Left kidney (tissue), 2 donors: ENCODE results near the gene EGLN1. TPM values are rescaled to one million over a fixed set of nuclear protein-coding genes. Genes with fewer than 3 reads are reported as not detected.

Experiments
- DNase-seq: peaks from one replicate; pipeline ENCODE4 v3.0.0-alpha.2; 2013
- polyA plus RNA-seq: library from polyadenylated mRNA; unstranded; fragments of 120-200 nt; gene quantifications from one replicate; pipeline ENCODE4 v1.2.1, GENCODE V29; 2013; ENCODE audit not compliant: insufficient read length

The EGLN1 gene
- polyA plus RNA-seq, 1 donor = 39.7 TPM

DNA sequence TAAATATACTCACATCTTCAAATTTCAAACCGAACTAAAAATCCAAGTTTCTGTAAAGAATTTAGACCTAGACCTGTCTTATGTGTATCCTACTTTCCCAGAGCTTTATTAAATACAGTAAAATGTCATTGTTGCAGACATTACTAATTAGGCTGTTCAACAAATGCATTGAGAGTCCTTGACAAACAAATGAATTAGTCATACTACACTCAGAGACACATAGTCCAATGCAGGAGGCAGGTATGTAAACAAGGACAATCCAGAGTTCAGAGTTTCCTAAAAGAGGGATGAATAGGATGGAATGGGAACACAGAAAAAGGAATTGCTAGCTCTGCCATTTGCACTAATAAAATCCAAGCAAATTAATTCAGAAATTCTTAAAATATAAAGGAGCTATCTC lies 1.6 kb upstream of the EGLN1 start:
- no peak for DNase-seq

DNA sequence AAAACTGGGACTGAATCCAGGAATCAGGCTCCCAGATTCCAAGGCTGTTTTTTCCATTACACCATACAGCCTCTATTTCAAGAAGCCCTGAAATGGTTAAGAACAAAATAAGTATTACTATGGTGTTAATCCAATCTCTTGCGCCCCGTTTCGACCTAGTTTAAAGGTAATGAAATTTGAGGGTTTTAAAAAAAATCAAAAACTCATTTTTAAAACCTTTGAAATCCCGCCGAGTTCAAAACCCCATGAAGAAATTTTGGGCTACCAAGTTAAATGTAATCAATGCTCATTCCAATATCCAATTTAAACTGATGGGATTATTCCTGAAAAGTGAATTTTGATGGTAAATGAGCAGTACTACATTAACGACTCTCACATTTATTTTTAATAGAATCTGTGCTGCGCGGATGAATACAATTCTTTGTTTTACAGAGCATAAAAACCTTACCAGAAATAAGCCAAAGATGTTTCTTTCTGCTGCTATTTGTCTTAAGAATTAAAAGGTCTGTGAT lies 767 bp upstream of the EGLN1 start:
- DNase-seq = no peak

GRCh38 chr1:231421546-231421970 lies 529 bp downstream of the EGLN1 start:
- DNase-seq = peak; percentile 38

- peak; percentile 35 for DNase-seq
Observed at GRCh38 chr1:231420959-231421545, 1.0 kb downstream of the EGLN1 start.

GRCh38 chr1:231420299-231420958 lies 1.7 kb downstream of the EGLN1 start:
- DNase-seq = no peak

DNA sequence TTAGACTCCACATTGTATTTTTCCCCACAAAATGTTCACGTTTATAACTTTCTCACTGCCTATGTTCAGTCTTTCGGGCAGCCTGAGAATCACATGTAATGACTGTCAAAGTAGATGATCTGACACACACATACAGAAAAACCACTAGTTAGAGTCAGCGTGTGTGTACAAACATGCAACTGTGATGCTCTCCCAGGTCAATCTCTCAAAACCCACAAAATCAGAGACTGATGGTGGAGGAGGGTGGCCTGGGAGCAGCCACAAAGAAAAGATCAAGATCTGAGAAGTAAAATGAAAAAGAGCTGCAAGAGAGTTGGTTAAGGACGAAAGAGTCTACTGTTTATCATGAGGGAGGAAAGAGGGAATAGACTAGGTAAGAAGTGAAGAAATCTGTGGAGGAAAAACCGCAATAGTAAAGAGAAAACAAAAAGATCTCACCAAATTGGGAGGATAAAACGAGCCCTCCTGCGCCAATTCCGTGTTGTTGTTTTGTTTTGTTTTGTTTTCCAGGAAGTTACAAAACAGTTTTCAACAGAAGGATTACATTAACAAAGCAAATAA lies 2.3 kb downstream of the EGLN1 start:
- no peak for DNase-seq

DNA sequence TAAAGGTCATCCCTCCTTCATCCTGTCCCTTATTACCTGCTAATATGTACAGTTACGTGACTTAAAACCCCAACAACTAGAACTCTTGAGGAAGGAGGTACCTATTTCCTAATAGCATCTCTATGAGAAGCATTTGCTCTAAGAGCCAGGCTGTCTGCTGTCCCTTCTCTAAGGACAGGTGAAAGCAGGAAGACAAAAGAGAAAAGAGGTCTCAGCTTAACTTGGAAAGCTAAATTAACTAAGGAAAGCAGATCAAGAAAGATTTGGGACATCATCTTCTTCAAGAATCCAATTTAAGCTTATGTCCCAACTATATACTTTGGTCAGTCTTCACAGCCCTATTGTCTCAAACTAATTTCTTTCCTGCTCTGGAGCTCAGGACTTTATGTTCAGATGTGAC lies 2.9 kb downstream of the EGLN1 start:
- no peak for DNase-seq

DNA sequence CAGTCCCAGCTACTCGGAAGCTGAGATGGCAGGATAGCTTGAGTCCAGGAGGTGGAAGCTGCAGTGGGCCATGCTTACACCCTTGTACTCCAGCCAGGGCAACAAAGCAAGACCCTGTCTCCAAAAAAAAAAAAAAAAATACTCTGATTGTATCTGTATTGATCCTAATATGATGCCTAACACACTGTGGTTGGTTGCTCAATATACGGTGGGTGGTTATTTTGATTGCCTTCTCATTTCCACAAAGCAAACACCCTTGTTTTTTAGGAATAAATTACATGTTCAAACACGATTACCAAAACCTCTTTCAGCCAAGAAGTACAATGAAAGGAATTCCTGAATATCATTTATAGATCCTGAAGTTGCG lies 3.4 kb downstream of the EGLN1 start:
- DNase-seq = no peak

DNA sequence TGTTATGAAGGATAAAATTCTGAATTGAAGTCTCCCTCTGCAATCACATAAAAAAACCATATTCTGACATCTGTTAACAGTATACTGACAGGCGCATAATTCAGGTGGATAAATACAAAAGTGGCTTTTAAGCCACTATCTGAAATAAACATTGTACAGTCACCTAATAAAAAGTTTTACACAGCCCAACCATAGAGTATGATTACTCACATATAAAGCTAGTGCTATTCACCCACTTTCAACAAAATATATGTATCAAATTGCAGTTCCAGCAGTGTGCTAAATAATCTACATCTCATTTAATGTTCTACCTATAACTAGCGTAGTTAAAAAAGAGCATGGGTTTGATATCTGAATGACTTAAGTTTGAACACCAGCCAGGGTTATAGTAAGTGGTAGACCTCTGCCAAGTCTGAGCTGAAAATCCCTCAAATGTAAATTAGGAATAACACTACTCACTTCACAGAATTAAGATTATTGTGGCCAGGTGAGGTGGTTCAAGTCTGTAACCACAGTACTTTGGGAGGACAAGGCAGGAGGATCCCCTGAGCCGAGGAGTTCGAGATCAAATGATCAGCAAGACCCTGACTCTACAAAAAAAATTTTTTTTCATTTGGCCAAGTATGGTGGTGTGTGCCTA lies 3.9 kb downstream of the EGLN1 start:
- DNase-seq = no peak

DNA sequence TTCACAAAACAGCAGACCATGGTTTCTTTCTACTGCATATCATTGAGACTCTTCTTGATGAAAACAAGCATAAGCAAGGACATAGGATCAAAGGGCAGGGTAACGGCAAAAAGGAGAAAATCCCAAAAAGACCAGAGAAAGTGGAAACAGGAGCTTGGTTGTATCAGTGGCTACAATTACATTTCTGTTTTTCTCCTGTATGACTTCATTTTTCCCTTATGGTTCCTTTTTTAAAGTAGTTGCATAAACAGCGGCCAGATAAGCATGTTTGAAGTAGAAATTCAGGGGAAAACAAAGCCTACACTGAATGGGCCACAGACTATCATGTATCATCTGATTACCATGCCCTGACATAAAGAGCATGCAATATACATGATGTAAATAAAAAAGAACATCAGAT lies 4.6 kb downstream of the EGLN1 start:
- no peak for DNase-seq

- no peak for DNase-seq
Observed at GRCh38 chr1:231416901-231417300, 5.2 kb downstream of the EGLN1 start.

DNA sequence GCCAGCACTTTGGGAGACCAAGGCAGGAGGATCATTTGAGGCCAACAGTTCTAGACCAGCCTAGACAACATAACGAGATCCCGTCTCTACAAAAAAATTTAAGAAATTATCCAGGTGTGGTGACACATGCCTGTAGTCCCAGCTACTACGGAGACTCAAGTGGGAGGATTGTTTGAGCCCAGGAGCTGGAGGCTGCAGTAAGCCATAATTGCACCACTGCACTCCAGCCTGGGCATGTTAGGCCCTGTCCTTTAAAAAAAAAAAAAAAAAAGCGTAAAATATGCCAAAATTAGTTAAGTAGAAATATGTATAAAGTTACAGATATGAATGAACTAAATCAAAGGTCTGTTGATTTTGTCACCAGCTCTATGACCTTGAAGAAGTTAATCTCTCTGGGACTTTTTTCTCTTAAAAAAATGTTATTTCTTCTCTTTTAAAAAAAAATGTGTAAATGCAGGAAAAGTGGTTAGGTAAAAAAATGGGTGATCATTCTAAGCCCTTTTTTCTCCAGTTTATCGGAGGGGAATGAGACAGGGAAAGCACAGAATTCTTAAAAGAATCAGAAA lies 7.0 kb downstream of the EGLN1 start:
- no peak for DNase-seq

DNA sequence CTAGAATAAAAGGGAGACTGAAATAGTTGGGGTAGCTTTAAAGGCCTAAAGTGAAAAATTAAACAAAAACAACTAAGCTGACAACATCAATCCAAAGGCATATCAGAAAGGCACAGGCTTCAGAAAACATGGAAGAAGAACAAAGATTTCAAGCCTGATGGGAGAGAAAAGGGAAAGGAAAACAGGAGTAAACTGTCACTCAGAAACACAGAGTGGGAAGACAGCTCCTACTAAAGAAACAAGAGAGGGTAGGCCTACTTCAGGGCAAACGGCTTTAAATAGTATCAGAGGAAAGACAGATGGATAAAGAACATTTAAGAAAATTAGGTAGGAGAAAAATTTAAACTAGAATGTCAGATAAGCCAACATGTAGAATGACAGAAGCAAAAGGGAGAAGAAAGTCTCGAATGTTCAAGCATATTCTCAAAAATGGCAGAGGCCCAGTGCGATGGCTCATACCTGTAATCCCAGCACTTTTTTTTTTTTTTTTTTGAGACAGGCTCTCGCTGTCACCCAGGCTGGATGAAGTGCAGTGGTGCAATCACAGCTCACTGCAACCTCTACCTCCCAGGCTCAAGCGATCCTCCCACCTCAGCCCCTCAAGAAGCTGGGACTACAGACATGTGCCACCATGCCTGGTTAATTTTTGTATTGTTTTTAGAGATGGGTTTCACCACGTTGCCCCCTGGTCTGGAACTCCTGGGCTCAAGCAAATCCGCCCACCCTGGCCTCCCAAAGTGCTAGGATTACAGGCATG lies 7.6 kb downstream of the EGLN1 start:
- no peak for DNase-seq

DNA sequence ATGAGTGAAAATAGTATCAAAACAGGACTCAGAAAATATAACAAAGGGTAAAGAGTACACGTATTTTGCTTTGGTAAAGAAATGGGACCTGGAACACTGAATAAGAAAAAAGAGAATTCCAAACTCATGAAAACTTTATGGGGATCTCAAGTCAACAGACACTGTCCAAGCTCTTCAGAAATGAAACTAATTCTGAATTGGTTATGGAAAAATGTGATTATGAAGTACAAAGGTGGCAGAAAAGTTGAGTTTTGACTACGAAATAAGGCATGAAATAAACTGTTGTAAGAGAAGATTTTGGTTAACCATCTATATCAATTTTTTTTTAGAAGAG lies 8.4 kb downstream of the EGLN1 start:
- no peak for DNase-seq

DNA sequence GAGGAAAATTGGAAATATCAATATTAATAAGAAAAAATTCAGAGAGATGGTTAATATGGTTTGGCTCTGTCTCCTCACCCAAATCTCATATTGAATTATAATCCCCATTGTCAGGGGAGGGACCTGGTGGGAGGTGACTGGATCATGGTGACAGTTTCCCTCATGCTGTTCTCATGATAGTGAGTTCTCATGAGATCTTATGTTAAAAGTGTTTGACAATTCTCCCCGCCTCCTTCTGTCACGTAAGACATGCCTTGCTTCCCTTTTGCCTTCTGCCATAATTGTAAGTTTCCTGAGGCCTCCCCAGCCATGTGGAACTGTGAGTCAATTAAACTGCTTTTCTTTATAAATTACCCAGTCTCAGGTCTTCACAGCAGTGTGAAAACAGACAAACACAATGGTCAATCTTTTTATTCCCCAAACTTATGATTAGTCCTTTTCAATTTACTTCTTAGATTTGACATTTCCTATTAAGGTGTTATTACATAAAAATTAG lies 11.0 kb downstream of the EGLN1 start:
- no peak for DNase-seq

- no peak for DNase-seq
Observed at GRCh38 chr1:231410036-231410612, 12.0 kb downstream of the EGLN1 start.

- no peak for DNase-seq
Observed at GRCh38 chr1:231408528-231409094, 13.5 kb downstream of the EGLN1 start.

DNA sequence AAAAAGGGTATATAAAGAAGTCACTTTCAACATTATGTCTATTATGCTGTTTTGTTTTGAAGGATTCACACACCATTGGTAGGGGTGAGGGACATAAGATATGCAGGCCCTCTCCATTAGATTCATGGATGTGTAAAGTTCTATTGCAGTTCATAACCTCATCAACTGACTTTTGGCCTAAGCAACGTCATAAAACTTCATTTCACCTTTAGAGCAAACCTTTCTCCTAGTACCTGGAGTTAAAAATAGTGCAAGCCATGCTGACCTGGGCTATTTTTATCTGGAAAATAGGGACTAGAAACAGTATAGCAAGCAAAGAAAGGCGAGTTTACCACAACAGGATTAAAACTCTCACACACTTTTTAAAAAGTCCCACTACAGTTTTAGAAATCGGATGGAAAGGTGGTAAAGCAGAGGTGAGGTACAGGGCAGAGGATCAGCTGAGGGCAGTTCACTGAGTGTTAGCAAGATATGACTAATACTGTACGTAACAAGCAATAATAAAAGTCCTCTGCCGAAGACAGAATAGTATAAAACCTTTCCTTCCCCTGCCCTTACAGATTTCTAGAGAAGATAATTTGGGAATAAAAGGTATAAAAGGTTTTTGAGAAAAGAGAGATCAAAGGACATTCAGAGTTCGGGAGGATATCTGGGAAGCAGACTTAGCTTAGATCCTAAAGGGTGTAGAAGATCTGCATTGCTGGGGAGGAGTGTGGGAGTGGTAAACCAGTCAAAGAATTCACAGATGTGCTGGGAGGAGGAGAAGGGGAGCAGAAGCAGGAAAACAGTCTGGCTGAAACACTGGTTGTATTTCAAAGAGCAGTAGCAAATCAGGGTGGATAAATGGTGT lies 14.3 kb downstream of the EGLN1 start:
- DNase-seq = no peak

DNA sequence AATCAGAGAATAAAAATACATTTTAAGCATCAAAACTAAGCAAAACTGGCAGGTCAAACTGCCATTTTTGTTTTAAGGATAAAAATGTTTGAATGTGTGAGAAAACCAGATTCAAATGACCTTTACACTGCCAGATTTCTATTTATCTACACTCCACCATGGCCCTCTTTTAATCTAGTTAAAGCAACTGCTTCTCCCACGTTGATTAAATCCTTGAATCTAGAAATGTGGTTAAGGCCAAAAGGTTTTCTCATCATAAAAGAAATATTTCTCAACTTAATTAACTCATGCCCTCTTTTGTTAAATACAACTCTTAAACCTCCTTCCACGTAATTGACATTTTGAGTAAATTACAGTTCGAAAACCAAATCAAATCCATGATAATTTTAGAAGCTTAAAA lies 15.0 kb downstream of the EGLN1 start:
- no peak for DNase-seq

- no peak for DNase-seq
Observed at GRCh38 chr1:231404318-231404717, 17.8 kb downstream of the EGLN1 start.
